OCI-LY7 (cell line): ENCODE results near the gene DOK3. TPM values are rescaled to one million over a fixed set of nuclear protein-coding genes. Genes with fewer than 3 reads are reported as not detected.

Source experiments
- BruUV-seq: library from RNA; stranded (reverse); fragments of 400-500 nt; replicated peaks from 2 replicates; lab custom pipeline; 2021; lab: Mats Ljungman, UMichigan
- CTCF ChIA-PET: fragments of 300-600 bp; sonication (Branson Sonifier 250); formaldehyde crosslinking; loops from one replicate; lab custom pipeline; 2022; ENCODE audit warnings: antibody characterized with exemption; ENCODE audit not compliant: unreplicated experiment; lab: Charles Lee
- POLR2A ChIA-PET: fragments of 300-600 bp; sonication (Branson Sonifier 250); formaldehyde crosslinking; loops from one replicate; lab custom pipeline; 2022; ENCODE audit warnings: antibody characterized with exemption; lab: Charles Lee
- DNase-seq: peaks from one replicate; pipeline ENCODE4 v3.0.0-alpha.2; 2015; ENCODE audit warnings: low spot score
- H2AFZ ChIP-seq: fragments of 200-600 bp; sonication (generic), shearing (Covaris generic); 2 replicates; pipeline ENCODE4 v1.6.1; 2014; ENCODE audit warnings: mild to moderate bottlenecking, antibody characterized with exemption, low read length, moderate library complexity
- H3K27ac ChIP-seq: fragments of 200-600 bp; sonication (generic); 2 replicates; pipeline ENCODE4 v1.5.1; 2014; ENCODE audit warnings: mixed run types, low read depth, mild to moderate bottlenecking, moderate library complexity, low read length, inconsistent platforms; ENCODE audit not compliant: poor library complexity, severe bottlenecking
- H3K36me3 ChIP-seq: fragments of 200-600 bp; sonication (generic); 2 replicates; pipeline ENCODE4 v1.6.1; 2014; ENCODE audit warnings: mild to moderate bottlenecking, antibody characterized with exemption, low read length, moderate library complexity, mixed read lengths; ENCODE audit not compliant: insufficient read depth
- H3K4me1 ChIP-seq: fragments of 200-600 bp; sonication (generic); 2 replicates; pipeline ENCODE4 v1.5.1; 2014; ENCODE audit warnings: mild to moderate bottlenecking, low read length; ENCODE audit not compliant: insufficient read depth, poor library complexity, severe bottlenecking
- H3K4me2 ChIP-seq: fragments of 200-600 bp; sonication (generic); 2 replicates; pipeline ENCODE4 v1.6.1; 2014; ENCODE audit warnings: mild to moderate bottlenecking, low read length
- H3K4me3 ChIP-seq: fragments of 200-600 bp; sonication (generic); 2 replicates; pipeline ENCODE4 v1.5.1; 2014; ENCODE audit warnings: mild to moderate bottlenecking, low read depth, low read length; ENCODE audit not compliant: poor library complexity, severe bottlenecking
- H3K79me2 ChIP-seq: fragments of 200-600 bp; sonication (generic); 2 replicates; pipeline ENCODE4 v1.6.1; 2016; ENCODE audit warnings: low read depth, mild to moderate bottlenecking, low read length, moderate library complexity, mixed read lengths; ENCODE audit not compliant: insufficient read depth
- H3K9me2 ChIP-seq: fragments of 200-600 bp; sonication (generic); 2 replicates; pipeline ENCODE4 v1.6.1; 2016; ENCODE audit warnings: mild to moderate bottlenecking, low read length, mixed read lengths; ENCODE audit not compliant: insufficient read depth
- H3K9me3 ChIP-seq: fragments of 200-600 bp; sonication (generic); 2 replicates; pipeline ENCODE4 v1.6.1; 2014; ENCODE audit warnings: mild to moderate bottlenecking, mixed run types, low read length, mixed read lengths
- H4K20me1 ChIP-seq: fragments of 200-600 bp; sonication (generic); 2 replicates; pipeline ENCODE4 v1.6.1; 2014; ENCODE audit warnings: mild to moderate bottlenecking, antibody characterized with exemption, low read length, moderate library complexity, mixed read lengths; ENCODE audit not compliant: insufficient read depth
- EZH2phosphoT487 ChIP-seq: fragments of 200-600 bp; sonication (generic); IDR thresholded peaks from 2 replicates; pipeline ENCODE4 v1.6.1; 2018; ENCODE audit warnings: low read depth, borderline replicate concordance, mild to moderate bottlenecking, mixed run types, antibody characterized with exemption, low read length, moderate library complexity, mixed read lengths
- intact Hi-C: fragments of 100-400 bp; cut with micrococcal nuclease; formaldehyde crosslinking; loops from one replicate; pipeline ENCODE4 v1.10.0; 2022; ENCODE audit not compliant: unreplicated experiment
- total RNA-seq, 2 experiments: library from RNA; depleted of rRNA in 1 of 2; stranded (reverse); fragments of >200 nt in 1 of 2; shearing (Covaris generic) in 1 of 2; gene quantifications; 2 replicates each; pipeline ENCODE4 v1.2.3, GENCODE V29; 2014 to 2022
- TF ChIP-seq, protein P1 (sequence below): fragments of 200-600 bp; sonication (generic); conservative IDR thresholded peaks from 2 replicates; pipeline ENCODE4 v1.5.1; 2014; ENCODE audit warnings: mild to moderate bottlenecking, antibody characterized with exemption, low read length, moderate library complexity, mixed read lengths

Gene DOK3
- total RNA-seq, 2 experiments from 2014 or later: 186 to 260 TPM

DNA sequence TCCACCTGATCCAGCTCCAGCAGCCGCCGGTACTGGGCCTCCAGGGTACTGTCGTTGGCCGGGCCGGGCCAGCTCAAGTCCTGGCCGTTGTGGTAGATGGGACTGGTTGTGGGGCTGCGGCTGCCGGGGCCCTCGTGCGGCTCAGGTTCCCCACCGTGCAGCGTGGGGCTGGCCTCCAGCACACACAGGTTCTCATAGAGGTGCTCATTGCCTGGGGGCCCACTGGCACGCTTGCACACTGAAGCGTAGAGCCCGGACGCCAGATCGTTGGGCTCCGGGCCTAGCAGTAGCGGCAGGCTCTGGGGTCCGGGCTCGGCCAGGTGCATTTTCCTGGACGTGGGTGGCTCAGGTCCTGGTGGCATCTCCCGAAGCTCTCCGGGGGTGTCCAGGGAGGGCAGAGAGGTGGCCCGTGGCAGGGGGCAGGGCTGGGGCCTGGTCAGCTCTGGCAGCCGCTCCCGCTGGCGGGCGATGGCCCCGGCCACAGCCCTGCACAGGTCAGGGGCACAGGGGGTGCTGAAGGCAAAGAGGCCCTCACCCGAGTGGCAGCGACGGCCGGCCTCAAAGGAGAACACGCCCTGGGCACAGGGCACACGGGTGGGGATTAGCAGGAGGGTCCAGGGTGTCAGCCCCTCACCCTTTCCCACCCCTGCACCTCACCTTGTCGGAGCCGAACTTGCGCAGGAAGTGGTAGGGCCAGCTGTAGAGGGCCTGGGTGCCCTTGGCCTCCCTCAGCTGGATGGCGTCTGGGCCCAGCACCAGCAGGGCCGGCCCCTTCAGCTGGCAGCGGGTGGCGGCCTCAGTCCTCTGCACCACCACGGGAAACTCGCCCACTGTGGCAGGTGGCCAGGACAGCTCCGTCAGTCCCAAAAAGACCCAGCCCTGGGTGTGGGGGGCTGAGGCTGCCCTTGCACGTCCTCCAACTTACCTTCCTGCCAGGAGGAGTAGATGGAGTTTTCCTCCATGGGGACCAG is 5.3 kb downstream of the DOK3 start:
- POLR2A ChIA-PET: no interaction called here
- Histone ChIP-seq H3K9me3 (no peaks in the 10 kb centered on the region), H3K4me2 (peak overlapping the region; percentile 71), H3K79me2 (peaks cover 23% of the 10 kb centered on the region), H3K27ac (peak overlapping the region; percentile 94), H3K36me3 (peaks cover 68% of the 10 kb centered on the region), H3K4me3 (peak overlapping the region; percentile 8), H3K9me2 (no peaks in the 10 kb centered on the region), H2AFZ (no peak overlapping the region), H3K4me1 (peaks cover 77% of the 10 kb centered on the region), H4K20me1 (no peaks in the 10 kb centered on the region)
- DNase-seq: peak; percentile 52
- intact Hi-C loops: loop anchor here (5.0 to 10.0 kb wide), 2 partner anchors 192 to 610 kb away; partner anchors contain the start of genes MXD3 and N4BP3
- no peak for TF ChIP-seq EZH2phosphoT487
- TF ChIP-seq, protein P1, sequence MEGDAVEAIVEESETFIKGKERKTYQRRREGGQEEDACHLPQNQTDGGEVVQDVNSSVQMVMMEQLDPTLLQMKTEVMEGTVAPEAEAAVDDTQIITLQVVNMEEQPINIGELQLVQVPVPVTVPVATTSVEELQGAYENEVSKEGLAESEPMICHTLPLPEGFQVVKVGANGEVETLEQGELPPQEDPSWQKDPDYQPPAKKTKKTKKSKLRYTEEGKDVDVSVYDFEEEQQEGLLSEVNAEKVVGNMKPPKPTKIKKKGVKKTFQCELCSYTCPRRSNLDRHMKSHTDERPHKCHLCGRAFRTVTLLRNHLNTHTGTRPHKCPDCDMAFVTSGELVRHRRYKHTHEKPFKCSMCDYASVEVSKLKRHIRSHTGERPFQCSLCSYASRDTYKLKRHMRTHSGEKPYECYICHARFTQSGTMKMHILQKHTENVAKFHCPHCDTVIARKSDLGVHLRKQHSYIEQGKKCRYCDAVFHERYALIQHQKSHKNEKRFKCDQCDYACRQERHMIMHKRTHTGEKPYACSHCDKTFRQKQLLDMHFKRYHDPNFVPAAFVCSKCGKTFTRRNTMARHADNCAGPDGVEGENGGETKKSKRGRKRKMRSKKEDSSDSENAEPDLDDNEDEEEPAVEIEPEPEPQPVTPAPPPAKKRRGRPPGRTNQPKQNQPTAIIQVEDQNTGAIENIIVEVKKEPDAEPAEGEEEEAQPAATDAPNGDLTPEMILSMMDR: no peak
- CTCF ChIA-PET: interaction anchor here (0.6 to 0.7 kb wide), 2 partner anchors 44 to 49 kb away, joined by 3 read pairs; no protein-coding TSS in a partner anchor
- BruUV-seq: no TSS peak

DNA sequence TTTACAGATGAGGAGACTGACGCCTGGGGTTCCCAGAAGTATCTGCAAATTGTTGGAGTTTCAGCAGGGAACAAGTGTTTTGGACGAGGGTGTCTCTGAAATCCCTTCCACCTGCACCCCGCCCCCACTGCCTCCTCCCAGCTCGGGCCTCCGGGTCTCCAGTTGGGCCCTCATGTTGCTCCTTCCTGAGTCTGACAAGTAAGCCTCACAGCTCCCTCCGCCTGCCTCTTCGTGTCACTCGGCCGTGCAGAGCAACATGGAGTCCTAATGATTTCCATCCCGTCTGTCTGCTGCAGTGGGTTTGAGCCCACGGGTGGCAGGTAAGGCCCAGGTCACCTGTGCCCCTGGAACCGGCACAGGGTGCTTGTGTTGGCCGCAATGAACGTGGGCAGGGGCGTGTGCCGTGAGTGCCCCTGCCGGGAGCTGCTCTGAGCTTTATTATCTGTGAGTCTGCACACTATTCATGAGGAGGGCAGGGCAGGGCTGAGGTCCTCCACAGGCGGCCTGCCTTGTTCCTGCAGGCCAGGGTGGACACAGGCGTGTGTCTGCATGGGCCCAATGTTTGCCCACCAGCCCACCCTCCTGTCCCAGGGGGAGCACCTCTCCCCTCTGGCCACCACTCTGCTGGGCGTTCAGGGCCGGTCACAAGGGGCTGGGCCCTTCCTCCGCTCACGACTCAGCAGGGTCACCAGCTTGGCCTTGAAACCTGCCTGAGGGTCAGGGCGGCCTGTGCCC is 6.1 kb downstream of the DOK3 start:
- DNase-seq: peak; percentile 40
- peak overlapping the region; percentile 71 for H3K4me2 ChIP-seq
- no peak for TF ChIP-seq EZH2phosphoT487
- TF ChIP-seq, protein P1: no peak
- peak overlapping the region; percentile 94 for H3K27ac ChIP-seq
- intact Hi-C loops: loop anchor here (10.0 kb wide), 1 partner anchor 611 kb away; the partner anchor contains the start of gene N4BP3
- H3K4me3 ChIP-seq: peak overlapping the region; percentile 8
- ChIA-PET POLR2A (interaction anchor here (1.5 kb wide), 1 partner anchor 49 kb away, joined by 6 read pairs; no protein-coding TSS in a partner anchor), CTCF (no interaction called here)
- peaks cover 62% of the 10 kb centered on the region for H3K36me3 ChIP-seq
- BruUV-seq: no TSS peak
- H3K79me2 ChIP-seq: peaks cover 18% of the 10 kb centered on the region
- H3K4me1 ChIP-seq: peaks cover 73% of the 10 kb centered on the region
- H3K9me3 ChIP-seq: no peaks in the 10 kb centered on the region
- H3K9me2 ChIP-seq: no peaks in the 10 kb centered on the region
- H2AFZ ChIP-seq: no peak overlapping the region
- H4K20me1 ChIP-seq: no peaks in the 10 kb centered on the region
